Measurements from ENCODE around the gene CD164L2. TPM values are rescaled to one million over a fixed set of nuclear protein-coding genes. Genes with fewer than 3 reads are reported as not detected.

The CD164L2 gene
- total RNA-seq, 4 donors from 2014 or later = not detected

DNA sequence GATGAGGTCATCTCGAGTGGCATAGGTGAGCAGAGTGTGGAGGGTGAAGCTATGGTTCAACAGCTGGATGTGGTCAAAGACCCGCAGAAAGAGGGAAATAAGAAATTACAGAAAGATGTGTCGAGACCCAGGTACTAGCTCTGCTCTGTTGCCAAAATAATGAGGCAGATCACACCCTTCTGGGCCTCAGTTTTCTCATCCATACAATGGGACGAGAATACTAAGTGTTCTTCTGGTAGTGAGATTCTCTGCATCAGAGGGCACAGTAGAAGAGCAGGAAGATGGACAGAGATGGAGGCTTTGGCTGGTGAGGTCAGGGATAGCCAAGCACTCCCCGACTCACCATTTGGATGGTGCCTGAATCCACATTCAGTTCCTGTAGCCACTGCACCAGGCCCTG is 27.4 kb downstream of the CD164L2 start:
- in situ Hi-C loops (cut with MboI; ENCODE audit: low sequenced_read_pairs in 4 of 4) = loop anchor here in 2 of 4 donors (5.0 kb wide), 1 partner anchor 37 kb away; the partner anchor contains the start of gene GPR3 (in 2 of the 2)
- intact Hi-C loops (cut with DNase I; ENCODE audit: low total_unique reads) = no loop called here
- H3K27ac ChIP-seq = no peak overlapping the region
- TF ChIP-seq, protein P1, sequence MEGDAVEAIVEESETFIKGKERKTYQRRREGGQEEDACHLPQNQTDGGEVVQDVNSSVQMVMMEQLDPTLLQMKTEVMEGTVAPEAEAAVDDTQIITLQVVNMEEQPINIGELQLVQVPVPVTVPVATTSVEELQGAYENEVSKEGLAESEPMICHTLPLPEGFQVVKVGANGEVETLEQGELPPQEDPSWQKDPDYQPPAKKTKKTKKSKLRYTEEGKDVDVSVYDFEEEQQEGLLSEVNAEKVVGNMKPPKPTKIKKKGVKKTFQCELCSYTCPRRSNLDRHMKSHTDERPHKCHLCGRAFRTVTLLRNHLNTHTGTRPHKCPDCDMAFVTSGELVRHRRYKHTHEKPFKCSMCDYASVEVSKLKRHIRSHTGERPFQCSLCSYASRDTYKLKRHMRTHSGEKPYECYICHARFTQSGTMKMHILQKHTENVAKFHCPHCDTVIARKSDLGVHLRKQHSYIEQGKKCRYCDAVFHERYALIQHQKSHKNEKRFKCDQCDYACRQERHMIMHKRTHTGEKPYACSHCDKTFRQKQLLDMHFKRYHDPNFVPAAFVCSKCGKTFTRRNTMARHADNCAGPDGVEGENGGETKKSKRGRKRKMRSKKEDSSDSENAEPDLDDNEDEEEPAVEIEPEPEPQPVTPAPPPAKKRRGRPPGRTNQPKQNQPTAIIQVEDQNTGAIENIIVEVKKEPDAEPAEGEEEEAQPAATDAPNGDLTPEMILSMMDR (IDR thresholded peaks at IDR 0.05 in 4 of 5, conservative IDR thresholded peaks at IDR 0.05 in 1 of 5) = no peak
- no peak for TF ChIP-seq POLR2A (IDR thresholded peaks at IDR 0.05)
- H3K36me3 ChIP-seq = peaks cover 0 to 40% of the 10 kb centered on the region in 2 donors
- no peaks in the 10 kb centered on the region for H3K9me3 ChIP-seq
- no peak for ATAC-seq
- no peak for DNase-seq
- H3K27me3 ChIP-seq = peaks cover 3 to 11% (median 10%) of the 10 kb centered on the region in 3 donors
- peaks cover 4 to 8% of the 10 kb centered on the region in 2 donors for H3K4me1 ChIP-seq
- H3K4me3 ChIP-seq = no peak overlapping the region

DNA sequence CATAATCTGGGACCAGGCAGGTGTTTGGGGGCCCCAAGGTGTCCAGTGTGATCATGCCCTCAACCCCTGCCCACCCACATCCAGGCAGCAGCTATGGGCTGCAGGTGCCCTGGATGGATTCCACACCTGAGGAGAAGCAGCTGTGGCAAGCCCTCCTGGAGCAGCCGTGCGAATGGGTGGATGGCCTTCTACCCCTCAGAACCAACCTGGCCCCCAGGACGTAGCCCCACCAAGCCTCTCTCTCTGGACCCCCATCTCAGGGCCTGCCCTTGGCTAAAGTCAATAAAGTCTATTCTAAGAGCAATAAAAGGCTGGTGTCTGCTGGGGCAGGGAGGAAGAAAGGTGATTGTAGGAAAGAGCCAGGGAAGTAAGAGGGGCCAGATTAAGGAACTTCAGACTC is 29.5 kb downstream of the CD164L2 start:
- TF ChIP-seq, protein P1 (IDR thresholded peaks at IDR 0.05 in 4 of 5, conservative IDR thresholded peaks at IDR 0.05 in 1 of 5) = no peak
- no peak for TF ChIP-seq POLR2A (IDR thresholded peaks at IDR 0.05)
- no peak for DNase-seq
- peaks cover 4 to 22% of the 10 kb centered on the region in 2 donors for H3K4me1 ChIP-seq
- in situ Hi-C loops (cut with MboI; ENCODE audit: low sequenced_read_pairs in 4 of 4) = no loop called here
- no peak overlapping the region for H3K27ac ChIP-seq
- H3K27me3 ChIP-seq = peaks cover 21 to 30% (median 28%) of the 10 kb centered on the region in 3 donors
- intact Hi-C loops (cut with DNase I; ENCODE audit: low total_unique reads) = no loop called here
- no peaks in the 10 kb centered on the region for H3K9me3 ChIP-seq
- peaks cover 0 to 40% of the 10 kb centered on the region in 2 donors for H3K36me3 ChIP-seq
- ATAC-seq = no peak
- H3K4me3 ChIP-seq = no peak overlapping the region

DNA sequence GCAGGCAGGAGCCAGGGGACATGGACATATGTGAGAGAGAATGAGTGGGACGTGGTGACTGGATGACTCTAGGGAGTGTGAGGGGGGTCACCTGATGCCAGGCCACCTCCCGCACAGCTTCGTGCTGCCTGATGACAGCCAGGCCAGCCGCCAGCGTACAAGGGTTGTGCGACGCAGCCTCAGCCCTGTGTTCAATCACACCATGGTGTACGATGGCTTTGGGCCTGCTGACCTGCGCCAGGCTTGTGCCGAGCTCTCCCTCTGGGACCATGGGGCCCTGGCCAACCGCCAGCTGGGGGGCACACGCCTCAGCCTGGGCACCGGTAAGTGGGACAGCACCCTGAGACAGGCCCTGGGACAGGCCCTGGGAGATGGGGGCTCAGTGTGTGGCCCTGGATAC is 30.0 kb downstream of the CD164L2 start:
- no peak overlapping the region for H3K27ac ChIP-seq
- peaks cover 4 to 22% of the 10 kb centered on the region in 2 donors for H3K4me1 ChIP-seq
- intact Hi-C loops (cut with DNase I; ENCODE audit: low total_unique reads) = no loop called here
- peaks cover 24 to 32% (median 30%) of the 10 kb centered on the region in 3 donors for H3K27me3 ChIP-seq
- no peak overlapping the region for H3K4me3 ChIP-seq
- H3K36me3 ChIP-seq = peaks cover 0 to 38% of the 10 kb centered on the region in 2 donors
- ATAC-seq (no peak), DNase-seq (no peak)
- in situ Hi-C loops (cut with MboI; ENCODE audit: low sequenced_read_pairs in 4 of 4) = no loop called here
- TF ChIP-seq POLR2A (IDR thresholded peaks at IDR 0.05) = no peak
- TF ChIP-seq, protein P1 (IDR thresholded peaks at IDR 0.05 in 4 of 5, conservative IDR thresholded peaks at IDR 0.05 in 1 of 5) = no peak
- H3K9me3 ChIP-seq = no peaks in the 10 kb centered on the region

DNA sequence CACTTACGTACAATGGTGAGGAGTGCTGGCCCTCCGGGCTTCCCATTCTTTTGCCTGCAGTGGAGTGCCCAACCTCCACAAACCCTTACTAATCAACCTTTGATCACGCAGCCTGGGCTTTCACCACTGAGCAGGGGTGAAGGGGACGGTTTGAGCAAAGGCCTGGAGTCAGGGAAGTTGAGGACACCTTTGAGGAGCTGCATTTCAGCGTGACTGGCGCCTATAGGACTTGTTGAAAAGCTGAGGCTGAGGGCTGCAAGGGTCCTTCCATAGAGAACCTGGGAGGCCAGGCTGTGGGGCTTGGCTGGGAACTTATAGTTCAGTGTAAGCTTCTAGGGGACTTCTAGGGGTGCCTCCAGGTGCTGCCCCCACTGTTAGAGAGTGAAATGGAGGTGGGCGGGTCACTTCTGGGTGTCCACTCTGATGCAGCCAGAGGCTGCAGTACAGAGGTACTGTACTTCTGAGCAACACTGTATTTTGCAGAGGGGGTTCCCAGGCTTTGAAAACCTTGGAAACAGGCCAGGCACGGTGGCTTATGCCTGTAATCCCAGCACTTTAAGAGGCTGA is 31.5 kb downstream of the CD164L2 start:
- DNase-seq = no peak

More for the DNA sequence above, 31.5 kb downstream of the CD164L2 start:
- H3K4me1 ChIP-seq = peaks cover 4 to 22% of the 10 kb centered on the region in 2 donors
- no peak overlapping the region for H3K4me3 ChIP-seq
- TF ChIP-seq, protein P1 (IDR thresholded peaks at IDR 0.05 in 4 of 5, conservative IDR thresholded peaks at IDR 0.05 in 1 of 5) = no peak
- no peak for TF ChIP-seq POLR2A (IDR thresholded peaks at IDR 0.05)
- peaks cover 0 to 28% of the 10 kb centered on the region in 2 donors for H3K36me3 ChIP-seq
- in situ Hi-C loops (cut with MboI; ENCODE audit: low sequenced_read_pairs in 4 of 4) (no loop called here), intact Hi-C loops (cut with DNase I; ENCODE audit: low total_unique reads) (no loop called here)
- H3K27me3 ChIP-seq = peaks cover 27 to 38% (median 30%) of the 10 kb centered on the region in 3 donors
- no peaks in the 10 kb centered on the region for H3K9me3 ChIP-seq
- no peak overlapping the region for H3K27ac ChIP-seq
- ATAC-seq = no peak

Data from gastrocnemius medialis (tissue), 4 donors.